ENCODE measurements around the gene ICE2. TPM values are rescaled to one million over a fixed set of nuclear protein-coding genes. Genes with fewer than 3 reads are reported as not detected.
A peak's percentile ranks its signal among the peaks of the same experiment; 100 is the strongest.

ICE2 gene
- total RNA-seq, 1 donor from 2014 or later, result 69.7 TPM

- H3K9me3 Mint-ChIP-seq, result no peaks in the 10 kb centered on the region
- peaks cover 8% of the 10 kb centered on the region for H3K27me3 Mint-ChIP-seq (ENCODE audit: low read depth)
- H3K4me3 Mint-ChIP-seq, result no peak overlapping the region
- TF ChIP-seq, protein P1, sequence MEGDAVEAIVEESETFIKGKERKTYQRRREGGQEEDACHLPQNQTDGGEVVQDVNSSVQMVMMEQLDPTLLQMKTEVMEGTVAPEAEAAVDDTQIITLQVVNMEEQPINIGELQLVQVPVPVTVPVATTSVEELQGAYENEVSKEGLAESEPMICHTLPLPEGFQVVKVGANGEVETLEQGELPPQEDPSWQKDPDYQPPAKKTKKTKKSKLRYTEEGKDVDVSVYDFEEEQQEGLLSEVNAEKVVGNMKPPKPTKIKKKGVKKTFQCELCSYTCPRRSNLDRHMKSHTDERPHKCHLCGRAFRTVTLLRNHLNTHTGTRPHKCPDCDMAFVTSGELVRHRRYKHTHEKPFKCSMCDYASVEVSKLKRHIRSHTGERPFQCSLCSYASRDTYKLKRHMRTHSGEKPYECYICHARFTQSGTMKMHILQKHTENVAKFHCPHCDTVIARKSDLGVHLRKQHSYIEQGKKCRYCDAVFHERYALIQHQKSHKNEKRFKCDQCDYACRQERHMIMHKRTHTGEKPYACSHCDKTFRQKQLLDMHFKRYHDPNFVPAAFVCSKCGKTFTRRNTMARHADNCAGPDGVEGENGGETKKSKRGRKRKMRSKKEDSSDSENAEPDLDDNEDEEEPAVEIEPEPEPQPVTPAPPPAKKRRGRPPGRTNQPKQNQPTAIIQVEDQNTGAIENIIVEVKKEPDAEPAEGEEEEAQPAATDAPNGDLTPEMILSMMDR (conservative IDR thresholded peaks at IDR 0.05), result no peak
- H3K27ac Mint-ChIP-seq (ENCODE audit: unreplicated experiment), result no peak overlapping the region
- H3K4me1 Mint-ChIP-seq, result peaks cover 43% of the 10 kb centered on the region
- H3K36me3 Mint-ChIP-seq (ENCODE audit: low read depth), result peaks cover 7% of the 10 kb centered on the region
- no peak for DNase-seq (ENCODE audit: low read depth, low spot score)
Measured at GRCh38 chr15:60385620-60386552, 93.1 kb downstream of the ICE2 start.

DNA sequence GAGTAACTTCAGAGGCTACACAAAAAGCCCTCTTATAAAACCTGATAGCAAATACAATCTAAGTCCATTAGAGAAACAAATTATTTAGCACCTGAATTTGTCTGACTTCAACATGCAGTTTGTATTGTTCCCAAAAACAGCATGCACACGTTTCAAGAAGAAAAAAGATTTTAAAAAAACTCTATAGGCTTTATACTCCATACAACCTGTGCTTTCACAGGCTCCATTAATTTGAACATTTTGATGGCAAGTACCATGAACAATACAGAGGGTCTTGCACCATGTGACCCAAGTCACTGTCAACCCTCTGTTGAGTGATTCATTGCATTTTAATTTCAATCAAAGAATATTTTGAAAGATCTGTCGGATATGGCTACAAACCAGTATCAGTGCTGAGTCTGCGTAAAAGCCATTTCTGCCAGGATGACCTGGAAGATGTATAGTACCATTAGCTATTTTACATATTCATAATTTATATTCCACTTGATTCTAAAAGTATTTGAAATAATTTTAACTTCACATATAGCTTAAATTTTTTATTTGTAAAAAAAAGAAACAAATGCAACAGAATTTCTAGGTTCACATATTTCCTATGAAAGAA lies 94.3 kb downstream of the ICE2 start:
- Mint-ChIP-seq H3K27ac (ENCODE audit: unreplicated experiment) (no peak overlapping the region), H3K4me3 (no peak overlapping the region), H3K9me3 (no peaks in the 10 kb centered on the region), H3K36me3 (ENCODE audit: low read depth) (peaks cover 7% of the 10 kb centered on the region), H3K4me1 (peaks cover 41% of the 10 kb centered on the region), H3K27me3 (ENCODE audit: low read depth) (peaks cover 5% of the 10 kb centered on the region)
- TF ChIP-seq, protein P1 (conservative IDR thresholded peaks at IDR 0.05), result no peak
- DNase-seq (ENCODE audit: low read depth, low spot score), result no peak

DNA sequence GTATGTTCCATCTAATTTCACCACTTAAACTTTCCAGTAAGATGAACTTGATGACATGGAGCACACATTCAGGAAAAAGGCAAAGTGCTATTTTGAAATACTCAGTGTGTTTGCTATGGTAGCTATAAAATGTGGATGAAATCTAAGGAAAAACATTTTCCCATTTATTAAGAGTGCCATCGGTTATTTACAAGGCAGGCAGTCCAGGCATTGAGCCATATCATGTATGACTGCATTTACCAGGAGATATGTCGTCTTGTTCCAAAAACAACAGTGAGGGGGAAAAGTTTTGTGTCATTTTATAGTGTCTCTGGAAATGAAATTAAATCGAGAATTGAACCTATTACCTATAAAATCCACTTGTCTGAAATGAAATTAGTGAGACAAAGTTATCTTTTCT lies 94.9 kb downstream of the ICE2 start:
- TF ChIP-seq, protein P1 (conservative IDR thresholded peaks at IDR 0.05), result no peak
- no peak for DNase-seq (ENCODE audit: low read depth, low spot score)
- Mint-ChIP-seq H3K9me3 (no peaks in the 10 kb centered on the region), H3K4me1 (peaks cover 40% of the 10 kb centered on the region), H3K36me3 (ENCODE audit: low read depth) (peaks cover 7% of the 10 kb centered on the region), H3K4me3 (no peak overlapping the region), H3K27me3 (ENCODE audit: low read depth) (no peaks in the 10 kb centered on the region), H3K27ac (ENCODE audit: unreplicated experiment) (no peak overlapping the region)

DNA sequence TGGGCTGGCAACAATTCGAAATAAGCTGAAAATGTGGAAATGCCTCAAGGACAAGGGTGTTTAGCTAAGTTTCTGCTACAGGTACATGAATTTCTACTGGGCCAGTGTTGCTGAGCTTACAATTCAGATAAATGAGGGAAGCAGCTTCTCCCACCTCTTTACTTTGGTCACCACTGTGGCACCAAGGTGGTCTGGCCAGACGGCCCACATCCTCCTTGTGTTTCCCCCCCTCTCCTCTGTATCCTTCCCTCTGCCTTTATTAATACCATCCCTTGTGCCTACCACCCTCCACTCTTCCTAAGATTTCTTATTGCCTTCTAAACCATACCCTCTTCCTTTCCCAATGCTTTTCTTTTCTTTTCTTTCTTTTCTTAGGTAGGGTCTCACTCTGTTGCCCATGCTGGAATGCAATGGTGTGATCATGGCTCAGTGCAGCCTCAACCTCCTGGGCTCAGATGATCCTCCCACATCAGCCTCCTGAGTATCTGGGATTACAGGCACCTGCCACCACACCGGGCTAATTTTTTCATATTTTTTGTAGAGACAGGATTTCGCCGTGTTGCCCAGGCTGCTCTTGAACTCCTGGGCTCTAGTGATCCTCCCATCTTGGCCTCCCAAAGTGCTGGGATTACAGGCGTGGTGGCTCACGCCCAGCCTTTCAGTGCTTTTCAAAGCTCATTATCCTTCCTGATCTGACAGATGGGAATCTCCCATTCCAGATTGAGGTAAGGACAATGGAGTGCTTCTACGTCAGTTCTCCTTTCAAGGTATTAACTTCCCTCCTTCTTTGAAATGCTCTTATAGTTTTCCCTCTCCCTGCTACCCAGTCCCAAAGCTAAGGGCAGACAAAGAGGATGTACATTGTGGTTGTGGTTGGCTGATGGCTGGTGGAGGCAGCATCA lies 95.9 kb downstream of the ICE2 start:
- H3K27me3 Mint-ChIP-seq (ENCODE audit: low read depth), result no peaks in the 10 kb centered on the region
- no peak overlapping the region for H3K4me3 Mint-ChIP-seq
- H3K27ac Mint-ChIP-seq (ENCODE audit: unreplicated experiment), result peak overlapping the region; percentile 50
- DNase-seq (ENCODE audit: low read depth, low spot score), result no peak
- TF ChIP-seq, protein P1 (conservative IDR thresholded peaks at IDR 0.05), result no peak
- peaks cover 7% of the 10 kb centered on the region for H3K36me3 Mint-ChIP-seq (ENCODE audit: low read depth)
- no peaks in the 10 kb centered on the region for H3K9me3 Mint-ChIP-seq
- peaks cover 38% of the 10 kb centered on the region for H3K4me1 Mint-ChIP-seq

DNA sequence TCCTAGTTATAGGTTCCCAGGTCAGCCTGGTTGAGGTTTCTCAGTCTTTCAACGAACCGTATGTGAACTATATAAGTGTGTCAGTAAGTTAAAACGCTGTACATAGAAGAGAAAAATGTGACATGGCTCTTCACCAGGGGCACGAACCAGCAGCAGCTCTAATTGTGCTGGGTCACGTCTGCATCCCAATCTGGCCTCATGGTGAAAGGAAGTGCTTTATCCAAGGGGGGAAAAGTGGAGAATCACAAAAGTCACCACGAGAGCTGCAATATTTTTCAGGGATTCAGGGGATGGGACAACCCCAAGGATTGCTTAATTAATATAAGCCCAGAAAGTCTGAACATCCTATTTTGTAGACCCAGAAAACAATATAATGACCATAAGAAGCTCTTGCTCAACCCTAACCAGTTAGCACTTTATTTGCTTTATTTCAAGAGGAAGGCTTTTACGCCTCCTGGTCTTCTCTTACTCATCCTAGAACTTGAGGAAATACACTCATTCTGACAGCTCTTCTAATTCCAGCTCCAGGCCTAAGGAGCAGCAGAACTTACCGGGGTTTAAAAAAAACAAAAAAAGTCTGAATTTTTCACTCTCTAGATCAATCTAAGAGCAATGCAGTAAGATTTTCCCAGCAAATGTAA lies 97.7 kb downstream of the ICE2 start:
- Mint-ChIP-seq H3K27me3 (ENCODE audit: low read depth) (no peaks in the 10 kb centered on the region), H3K36me3 (ENCODE audit: low read depth) (no peaks in the 10 kb centered on the region), H3K27ac (ENCODE audit: unreplicated experiment) (no peak overlapping the region), H3K4me1 (peaks cover 40% of the 10 kb centered on the region), H3K9me3 (no peaks in the 10 kb centered on the region), H3K4me3 (no peak overlapping the region)
- DNase-seq (ENCODE audit: low read depth, low spot score), result no peak
- TF ChIP-seq, protein P1 (conservative IDR thresholded peaks at IDR 0.05), result no peak
